Measurements from ENCODE around the gene CCDC24. TPM values are rescaled to one million over a fixed set of nuclear protein-coding genes. Genes with fewer than 3 reads are reported as not detected.

The CCDC24 gene
- total RNA-seq, 3 donors from 2014 or later (not counting 1 experiment from before 2014, with no cell fraction given), result 3.8 to 5.2 (median 3.9) TPM

DNA sequence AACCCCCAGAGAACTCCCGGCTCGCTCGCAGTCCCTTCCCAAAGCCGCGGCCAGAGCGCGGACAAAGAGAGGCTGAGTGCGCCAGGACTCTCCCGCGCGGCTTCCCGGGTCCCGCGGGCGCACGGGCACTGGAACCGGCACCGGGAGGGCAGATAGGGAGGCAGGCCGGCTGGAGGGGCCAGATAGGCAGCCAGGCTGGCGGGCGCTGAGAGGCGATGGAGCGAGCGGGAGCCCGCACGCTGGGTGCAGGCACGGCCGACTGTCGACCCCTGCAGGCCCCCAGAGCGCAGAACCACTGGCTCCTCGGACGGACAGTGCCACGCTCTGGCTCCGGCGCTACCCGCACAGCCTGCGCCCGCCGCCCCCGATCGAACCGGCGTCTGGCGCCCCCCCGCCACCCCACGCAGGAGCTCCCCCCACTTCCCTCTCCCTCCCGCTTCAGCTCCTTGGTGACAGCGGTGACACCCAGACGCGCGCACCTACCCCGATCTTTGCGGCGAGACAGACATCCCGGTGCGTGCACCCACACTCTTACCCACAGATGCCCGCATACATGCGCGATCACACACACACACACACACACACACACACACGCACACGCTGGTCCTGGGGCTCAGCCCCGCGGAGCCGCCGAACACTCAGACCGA lies 39.3 kb downstream of the CCDC24 start:
- H3K27me3 ChIP-seq (ENCODE audit: control insufficient read depth, insufficient read depth, low read length), result no peaks in the 10 kb centered on the region
- peak; percentile 22 to 43 (median 28) for ATAC-seq
- peak overlapping the region; percentile 69 for H3K4me3 ChIP-seq (ENCODE audit: low read length)
- peaks cover 13 to 20% of the 10 kb centered on the region in 2 donors for H3K4me1 Mint-ChIP-seq
- no peaks in the 10 kb centered on the region for H3K9me3 Mint-ChIP-seq
- H3K36me3 Mint-ChIP-seq, result no peaks in the 10 kb centered on the region
- peaks cover 0 to 2% of the 10 kb centered on the region in 2 donors for H3K27me3 Mint-ChIP-seq (ENCODE audit: low read depth in 2 of 2)
- no peak for TF ChIP-seq CTCF (IDR thresholded peaks at IDR 0.05)
- peaks cover 22% of the 10 kb centered on the region for H3K4me1 ChIP-seq (ENCODE audit: control insufficient read depth, insufficient read depth, low read length)
- H3K9me3 ChIP-seq (ENCODE audit: control insufficient read depth, insufficient read depth, low read length), result no peaks in the 10 kb centered on the region
- peak; percentile 30 to 72 for DNase-seq
- under 1% methylated on average over 65 of the region's 66 CpGs for WGBS (ENCODE audit: insufficient coverage)
- intact Hi-C loops (cut with micrococcal nuclease), result loop anchor here (1.0 kb wide), 1 partner anchor 39 kb away; the partner anchor contains the start of gene CCDC24
- H3K27ac ChIP-seq (ENCODE audit: low read length), result no peak overlapping the region
- H3K4me3 Mint-ChIP-seq, result peak overlapping the region; percentile 83
- peak overlapping the region; percentile 11 to 74 for H3K27ac Mint-ChIP-seq
- H3K36me3 ChIP-seq (ENCODE audit: control insufficient read depth, insufficient read depth, low read length), result no peaks in the 10 kb centered on the region

GRCh38 chr1:44031252-44032169 lies 40.1 kb downstream of the CCDC24 start, which contains the start of gene SLC6A9:
TSS of gene SLC6A9 (minus strand) at chr1:44031462. CDS start at chr1:44024277, 7,185 bp downstream.
- Mint-ChIP-seq H3K36me3 (no peaks in the 10 kb centered on the region), H3K4me1 (peaks cover 13 to 20% of the 10 kb centered on the region in 2 donors), H3K4me3 (peak within 1 kb of the TSS; percentile 83), H3K27ac (peak within 1 kb of the TSS; percentile 11 to 74), H3K27me3 (ENCODE audit: low read depth in 2 of 2) (peaks cover 0 to 2% of the 10 kb centered on the region in 2 donors), H3K9me3 (no peaks in the 10 kb centered on the region)
- Histone ChIP-seq H3K4me1 (ENCODE audit: control insufficient read depth, insufficient read depth, low read length) (peaks cover 20% of the 10 kb centered on the region), H3K27ac (ENCODE audit: low read length) (no peak within 1 kb of the TSS), H3K9me3 (ENCODE audit: control insufficient read depth, insufficient read depth, low read length) (no peaks in the 10 kb centered on the region), H3K4me3 (ENCODE audit: low read length) (peak within 1 kb of the TSS; percentile 69), H3K36me3 (ENCODE audit: control insufficient read depth, insufficient read depth, low read length) (no peaks in the 10 kb centered on the region), H3K27me3 (ENCODE audit: control insufficient read depth, insufficient read depth, low read length) (no peaks in the 10 kb centered on the region)
- DNase-seq (no peak), ATAC-seq (no peak)
- TF ChIP-seq CTCF (IDR thresholded peaks at IDR 0.05), result no peak
- intact Hi-C loops (cut with micrococcal nuclease), result no loop called here
- 28% methylated on average over 36 of the region's 40 CpGs for WGBS (ENCODE audit: insufficient coverage)

DNA sequence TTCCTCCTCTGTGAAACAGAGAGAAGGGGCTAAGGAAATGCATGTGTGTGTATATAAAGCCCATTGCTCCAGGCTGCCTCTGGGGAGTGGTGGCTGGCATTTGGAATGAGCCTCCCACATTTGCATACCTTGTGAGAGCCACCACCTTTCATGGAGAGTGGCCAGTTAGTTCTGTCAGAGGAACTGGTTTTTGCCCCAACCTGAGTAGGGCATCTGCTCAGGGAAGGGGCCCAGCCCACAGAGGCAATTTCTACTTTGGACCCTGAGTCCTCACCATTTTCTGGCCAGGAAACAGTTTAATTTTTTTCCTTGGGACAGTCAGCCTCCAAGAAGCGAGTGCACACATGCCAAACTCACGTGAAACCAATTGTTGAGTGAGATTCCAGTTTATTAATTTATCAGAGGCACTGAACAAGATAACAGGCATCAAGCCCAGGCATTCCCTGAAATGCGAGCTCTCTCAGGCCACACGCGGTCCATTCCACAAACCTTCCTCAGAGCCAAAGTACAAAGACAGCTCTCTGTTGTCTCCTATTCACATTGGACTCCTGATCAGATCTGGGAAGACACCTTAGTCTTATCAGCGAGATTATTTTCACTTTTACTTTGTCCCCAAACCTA lies 40.9 kb downstream of the CCDC24 start:
- Mint-ChIP-seq H3K9me3 (no peaks in the 10 kb centered on the region), H3K27ac (no peak overlapping the region), H3K36me3 (no peaks in the 10 kb centered on the region), H3K4me1 (peaks cover 13 to 20% of the 10 kb centered on the region in 2 donors), H3K27me3 (ENCODE audit: low read depth in 2 of 2) (peaks cover 0 to 5% of the 10 kb centered on the region in 2 donors), H3K4me3 (peak overlapping the region; percentile 83)
- Histone ChIP-seq H3K9me3 (ENCODE audit: control insufficient read depth, insufficient read depth, low read length) (no peaks in the 10 kb centered on the region), H3K27me3 (ENCODE audit: control insufficient read depth, insufficient read depth, low read length) (no peaks in the 10 kb centered on the region), H3K4me1 (ENCODE audit: control insufficient read depth, insufficient read depth, low read length) (peaks cover 20% of the 10 kb centered on the region), H3K4me3 (ENCODE audit: low read length) (no peak overlapping the region), H3K27ac (ENCODE audit: low read length) (no peak overlapping the region), H3K36me3 (ENCODE audit: control insufficient read depth, insufficient read depth, low read length) (no peaks in the 10 kb centered on the region)
- intact Hi-C loops (cut with micrococcal nuclease), result no loop called here
- DNase-seq, result no peak
- TF ChIP-seq CTCF (IDR thresholded peaks at IDR 0.05), result no peak
- WGBS (ENCODE audit: insufficient coverage), result 96% methylated on average over 5 of the region's 6 CpGs
- no peak for ATAC-seq
